Mesenchymal stem cell (in vitro differentiated cells and primary cell): ENCODE data around the gene PXDN.

Experiments used
- DNase-seq: peaks from one replicate; pipeline ENCODE4 v3.0.0-alpha.2; 2013
- H2AFZ ChIP-seq: one replicate; pipeline ENCODE4 v1.6.1; 2013; ENCODE audit warnings: low read depth, mild to moderate bottlenecking, control low read depth, inconsistent platforms, low read length, moderate library complexity
- H2AK5ac ChIP-seq: 2 replicates; pipeline ENCODE4 v1.6.1; 2013; ENCODE audit warnings: low read length, moderate library complexity, mild to moderate bottlenecking, inconsistent platforms; ENCODE audit not compliant: severe bottlenecking
- H2BK120ac ChIP-seq: one replicate; pipeline ENCODE4 v1.6.1; 2013; ENCODE audit warnings: low read depth, mild to moderate bottlenecking, inconsistent platforms, low read length, moderate library complexity
- H2BK12ac ChIP-seq, 2 experiments: one replicate each; pipeline ENCODE4 v1.6.1; 2013; ENCODE audit warnings: inconsistent platforms in 2 of 2, low read length in 2 of 2, mild to moderate bottlenecking in 2 of 2, moderate library complexity in 2 of 2, control low read depth in 1 of 2
- H2BK15ac ChIP-seq: one replicate; pipeline ENCODE4 v1.6.1; 2013; ENCODE audit warnings: mild to moderate bottlenecking, low read depth, inconsistent platforms; ENCODE audit not compliant: poor library complexity, severe bottlenecking
- H2BK5ac ChIP-seq: 2 replicates; pipeline ENCODE4 v1.6.1; 2013; ENCODE audit warnings: low read depth, mild to moderate bottlenecking, low read length, control low read depth, inconsistent platforms; ENCODE audit not compliant: poor library complexity, severe bottlenecking
- H3K14ac ChIP-seq, 2 experiments: one replicate each; pipeline ENCODE4 v1.6.1; 2013; ENCODE audit warnings: inconsistent platforms in 2 of 2, low read length in 2 of 2, control low read depth in 1 of 2, mild to moderate bottlenecking in 1 of 2, moderate library complexity in 1 of 2
- H3K18ac ChIP-seq, 2 experiments: one replicate each; pipeline ENCODE4 v1.6.1; 2013; ENCODE audit warnings: inconsistent platforms in 2 of 2, low read length in 2 of 2, control low read depth in 1 of 2, low read depth in 1 of 2, mild to moderate bottlenecking in 1 of 2
- H3K23ac ChIP-seq, 2 experiments: one replicate each; pipeline ENCODE4 v1.6.1; 2013; ENCODE audit warnings: inconsistent platforms in 2 of 2, low read length in 2 of 2, mild to moderate bottlenecking in 2 of 2, moderate library complexity in 2 of 2, control low read depth in 1 of 2
- H3K27ac ChIP-seq: 2 replicates; pipeline ENCODE4 v1.5.1; 2013; ENCODE audit warnings: mild to moderate bottlenecking, moderate library complexity, low read length, control low read depth, inconsistent platforms; ENCODE audit not compliant: poor library complexity, severe bottlenecking
- H3K27me3 ChIP-seq, 2 experiments: 2 replicates each; pipeline versions ENCODE4 v1.6.1 to v1.7.0; 2013; ENCODE audit warnings: low read length in 2 of 2, mild to moderate bottlenecking in 2 of 2, moderate library complexity in 2 of 2, control low read depth in 1 of 2, inconsistent platforms in 1 of 2; ENCODE audit not compliant: control insufficient read depth in 1 of 2, insufficient read depth in 1 of 2
- H3K36me3 ChIP-seq, 2 experiments: 2 replicates each; pipeline versions ENCODE4 v1.6.1 to v1.7.0; 2013; ENCODE audit warnings: low read length in 2 of 2, control low read depth in 1 of 2, inconsistent platforms in 1 of 2, low read depth in 1 of 2, mild to moderate bottlenecking in 1 of 2; ENCODE audit not compliant: insufficient read depth in 2 of 2, control insufficient read depth in 1 of 2
- H3K4ac ChIP-seq, 2 experiments: one replicate each; pipeline ENCODE4 v1.6.1; 2013; ENCODE audit warnings: inconsistent platforms in 2 of 2, low read length in 2 of 2, mild to moderate bottlenecking in 2 of 2, moderate library complexity in 2 of 2, control low read depth in 1 of 2, low read depth in 1 of 2
- H3K4me1 ChIP-seq: 2 replicates; pipeline ENCODE4 v1.6.1; 2013; ENCODE audit warnings: low read depth, low read length, control low read depth; ENCODE audit not compliant: control insufficient read depth, insufficient read depth
- H3K4me2 ChIP-seq: 2 replicates; pipeline ENCODE4 v1.6.1; 2013; ENCODE audit warnings: low read length, mild to moderate bottlenecking, inconsistent platforms; ENCODE audit not compliant: poor library complexity, severe bottlenecking
- H3K4me3 ChIP-seq, 2 experiments: 2 replicates each; pipeline versions ENCODE4 v1.5.1 to v1.7.0; 2013; ENCODE audit warnings: low read length in 2 of 2, mild to moderate bottlenecking in 2 of 2, control low read depth in 1 of 2, low read depth in 1 of 2; ENCODE audit not compliant: insufficient read depth in 1 of 2
- H3K79me1 ChIP-seq: replicated peaks from 2 replicates; pipeline ENCODE4 v1.6.1; 2013; ENCODE audit warnings: mild to moderate bottlenecking, control low read depth, low read length, inconsistent platforms; ENCODE audit not compliant: poor library complexity, severe bottlenecking
- H3K9ac ChIP-seq: 2 replicates; pipeline ENCODE4 v1.7.0; 2013; ENCODE audit warnings: mild to moderate bottlenecking, low read length, moderate library complexity
- H3K9me3 ChIP-seq: 2 replicates; pipeline ENCODE4 v1.7.0; 2013; ENCODE audit warnings: mild to moderate bottlenecking, low read length; ENCODE audit not compliant: control insufficient read depth
- H4K8ac ChIP-seq: one replicate; pipeline ENCODE4 v1.6.1; 2013; ENCODE audit warnings: inconsistent platforms, mild to moderate bottlenecking, low read length, moderate library complexity
- H4K91ac ChIP-seq: one replicate; pipeline ENCODE4 v1.6.1; 2013; ENCODE audit warnings: mild to moderate bottlenecking, low read length, inconsistent platforms
- WGBS: methylation state at CpG from one replicate; pipeline ENCODE4 v1.1.7; 2013; ENCODE audit warnings: mixed read lengths; 5-methylcytosine and 5-hydroxymethylcytosine counted together

PXDN gene

GRCh38 chr2:1602278-1603010 lies 141.9 kb downstream of the PXDN start:
- Histone ChIP-seq H3K23ac (no peak overlapping the region), H3K27me3 (peaks cover 0 to 44% of the 10 kb centered on the region in 2 experiments), H2BK120ac (no peak overlapping the region), H2AK5ac (no peak overlapping the region), H2AFZ (no peak overlapping the region), H2BK5ac (no peak overlapping the region), H3K9me3 (no peaks in the 10 kb centered on the region), H3K4me1 (peaks cover 40% of the 10 kb centered on the region), H3K18ac (peak overlapping the region in 1 of 2 experiments; percentile 64), H2BK12ac (peak overlapping the region; percentile 11 to 45), H3K4ac (no peak overlapping the region), H3K4me2 (no peak overlapping the region), H3K36me3 (peaks cover 0 to 9% of the 10 kb centered on the region in 2 experiments), H4K91ac (no peak overlapping the region), H2BK15ac (no peak overlapping the region), H3K14ac (no peak overlapping the region), H3K27ac (no peak overlapping the region), H3K9ac (no peak overlapping the region), H4K8ac (no peak overlapping the region), H3K79me1 (peaks cover 3% of the 10 kb centered on the region), H3K4me3 (no peak overlapping the region)
- 96% methylated on average over 12 of the region's 15 CpGs for WGBS
- peak; percentile 44 for DNase-seq

DNA sequence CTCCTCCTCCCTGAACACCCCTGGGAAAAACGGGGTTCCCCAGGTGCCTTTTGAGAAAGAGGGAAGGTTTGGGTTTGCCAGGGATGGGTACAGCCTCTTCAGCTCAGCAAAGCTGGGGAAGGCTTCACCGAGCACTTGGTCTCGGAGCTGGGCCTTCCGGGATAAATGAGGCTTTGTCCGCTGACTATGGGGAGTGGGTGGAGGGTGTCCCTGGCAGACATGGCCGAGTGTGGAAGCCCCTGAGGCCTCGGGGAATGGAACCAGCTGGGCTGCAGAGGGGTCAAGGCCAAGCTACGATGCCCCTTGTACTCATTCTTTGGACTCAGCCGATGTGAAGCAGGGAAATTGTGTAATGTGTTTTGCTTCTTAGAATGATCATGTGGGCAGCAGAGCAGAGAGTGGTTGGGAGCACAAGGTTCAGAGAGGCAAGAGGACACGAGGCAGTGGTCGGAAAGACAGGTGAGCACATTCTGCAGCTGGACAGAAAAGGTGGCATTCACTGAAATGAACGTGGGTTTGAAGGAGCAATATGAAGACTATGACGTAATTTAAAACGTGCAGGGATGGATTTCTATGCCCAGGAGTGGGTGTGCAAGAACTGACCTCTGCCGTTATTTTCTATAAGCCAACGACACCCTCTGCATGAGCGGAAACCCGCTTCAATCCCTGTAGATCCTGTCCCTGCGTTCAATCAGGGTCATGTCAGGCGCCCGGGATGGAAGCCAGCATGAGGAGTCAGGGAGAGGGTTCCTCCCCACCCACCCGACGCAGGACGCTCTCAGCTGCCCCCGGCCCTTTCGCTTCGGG lies 142.6 kb downstream of the PXDN start:
- Histone ChIP-seq H3K14ac (no peak overlapping the region), H3K4me3 (no peak overlapping the region), H3K23ac (no peak overlapping the region), H3K9ac (no peak overlapping the region), H4K91ac (peak overlapping the region; percentile 72), H2BK15ac (no peak overlapping the region), H3K27ac (no peak overlapping the region), H2AFZ (no peak overlapping the region), H3K9me3 (no peaks in the 10 kb centered on the region), H3K27me3 (peaks cover 0 to 46% of the 10 kb centered on the region in 2 experiments), H2BK120ac (no peak overlapping the region), H3K79me1 (peaks cover 3% of the 10 kb centered on the region), H3K4me1 (peaks cover 37% of the 10 kb centered on the region), H3K4ac (peak overlapping the region in 1 of 2 experiments; percentile 22), H3K4me2 (no peak overlapping the region), H3K18ac (peak overlapping the region in 1 of 2 experiments; percentile 64), H2BK12ac (peak overlapping the region; percentile 11 to 79), H3K36me3 (peaks cover 0 to 5% of the 10 kb centered on the region in 2 experiments), H2BK5ac (no peak overlapping the region), H2AK5ac (no peak overlapping the region), H4K8ac (peak overlapping the region; percentile 5)
- WGBS, result 78% methylated on average over 27 of the region's 27 CpGs
- peak; percentile 53 for DNase-seq

- Histone ChIP-seq H3K14ac (no peak overlapping the region), H4K8ac (no peak overlapping the region), H3K27ac (no peak overlapping the region), H3K27me3 (peaks cover 0 to 49% of the 10 kb centered on the region in 2 experiments), H2BK120ac (no peak overlapping the region), H3K18ac (peak overlapping the region in 1 of 2 experiments; percentile 71), H3K4ac (peak overlapping the region; percentile 8 to 55), H2AK5ac (no peak overlapping the region), H3K36me3 (peaks cover 0 to 5% of the 10 kb centered on the region in 2 experiments), H2BK15ac (no peak overlapping the region), H2BK12ac (peak overlapping the region; percentile 67 to 86), H3K4me1 (peaks cover 33% of the 10 kb centered on the region), H3K9ac (no peak overlapping the region), H3K23ac (no peak overlapping the region), H3K4me2 (no peak overlapping the region), H2BK5ac (no peak overlapping the region), H3K9me3 (no peaks in the 10 kb centered on the region), H4K91ac (peak overlapping the region; percentile 79), H2AFZ (no peak overlapping the region), H3K79me1 (peaks cover 3% of the 10 kb centered on the region), H3K4me3 (no peak overlapping the region)
- DNase-seq, result peak; percentile 45
- 81% methylated on average over 3 of the region's 5 CpGs for WGBS
Measured at GRCh38 chr2:1601067-1601412, 143.3 kb downstream of the PXDN start.
